Calu3 (cell line): ENCODE results near the gene GTF2H1. TPM values are rescaled to one million over a fixed set of nuclear protein-coding genes. Genes with fewer than 3 reads are reported as not detected.

Experiments
- BruUV-seq: library from RNA; stranded (reverse); fragments of 400-500 nt; replicated peaks from 2 replicates; lab custom pipeline; 2021; lab: Mats Ljungman, UMichigan
- CTCF ChIA-PET: fragments of 300-600 bp; sonication (Branson Sonifier 250); formaldehyde crosslinking; loops from one replicate; lab custom pipeline; 2022; ENCODE audit warnings: antibody characterized with exemption; lab: Charles Lee
- DNase-seq: peaks from one replicate; pipeline ENCODE4 v3.0.0; 2022
- H3K27ac Mint-ChIP-seq: one replicate; pipeline ENCODE4 v1.8.0; 2022; ENCODE audit warnings: mixed read lengths; ENCODE audit not compliant: unreplicated experiment
- H3K27me3 Mint-ChIP-seq: one replicate; pipeline ENCODE4 v1.8.0; 2022; ENCODE audit warnings: mixed read lengths; ENCODE audit not compliant: unreplicated experiment
- H3K36me3 Mint-ChIP-seq: one replicate; pipeline ENCODE4 v1.8.0; 2022; ENCODE audit warnings: mild to moderate bottlenecking, moderate library complexity, mixed read lengths; ENCODE audit not compliant: insufficient read depth, unreplicated experiment
- H3K4me1 Mint-ChIP-seq: one replicate; pipeline ENCODE4 v1.8.0; 2022; ENCODE audit warnings: mild to moderate bottlenecking, low read depth, mixed read lengths; ENCODE audit not compliant: unreplicated experiment
- H3K4me3 Mint-ChIP-seq: one replicate; pipeline ENCODE4 v1.8.0; 2022; ENCODE audit warnings: mild to moderate bottlenecking, low read depth, moderate library complexity, mixed read lengths; ENCODE audit not compliant: unreplicated experiment
- H3K9me3 Mint-ChIP-seq: one replicate; pipeline ENCODE4 v1.8.0; 2022; ENCODE audit warnings: low read depth, mixed read lengths; ENCODE audit not compliant: unreplicated experiment
- CTCF ChIP-seq: fragments of 200-600 bp; IDR thresholded peaks from one replicate; pipeline ENCODE4 v1.8.0; 2022; ENCODE audit warnings: antibody characterized with exemption; ENCODE audit not compliant: unreplicated experiment
- intact Hi-C: fragments of 100-400 bp; cut with micrococcal nuclease; formaldehyde crosslinking; loops from one replicate; pipeline ENCODE4 v1.10.0; 2022; ENCODE audit not compliant: unreplicated experiment
- total RNA-seq: library from RNA; stranded (reverse); gene quantifications from 2 replicates; pipeline ENCODE4 v1.2.3, GENCODE V29; 2022

Gene GTF2H1
- total RNA-seq, 1 experiment from 2014 or later, result 43.0 TPM

- Mint-ChIP-seq H3K4me1 (peaks cover 33% of the 10 kb centered on the region), H3K9me3 (no peaks in the 10 kb centered on the region), H3K4me3 (no peak overlapping the region), H3K27ac (no peak overlapping the region), H3K27me3 (no peaks in the 10 kb centered on the region), H3K36me3 (peaks cover 36% of the 10 kb centered on the region)
- intact Hi-C loops, result loop anchor here (10.0 kb wide), 1 partner anchor 185 kb away; no protein-coding TSS in a partner anchor
- no peak for DNase-seq
- no peak for TF ChIP-seq CTCF
- CTCF ChIA-PET, result no interaction called here
- BruUV-seq, result no TSS peak
Observed at GRCh38 chr11:18309691-18310090, 12.7 kb upstream of the GTF2H1 start.

- no peaks in the 10 kb centered on the region for H3K27me3 Mint-ChIP-seq
- H3K9me3 Mint-ChIP-seq, result no peaks in the 10 kb centered on the region
- peaks cover 37% of the 10 kb centered on the region for H3K36me3 Mint-ChIP-seq
- DNase-seq, result peak; percentile 26
- H3K4me1 Mint-ChIP-seq, result peaks cover 33% of the 10 kb centered on the region
- BruUV-seq, result no TSS peak
- CTCF ChIA-PET, result no interaction called here
- no peak for TF ChIP-seq CTCF
- peak overlapping the region; percentile 74 for H3K27ac Mint-ChIP-seq
- intact Hi-C loops, result loop anchor here (10.0 kb wide), 1 partner anchor 184 kb away; no protein-coding TSS in a partner anchor
- no peak overlapping the region for H3K4me3 Mint-ChIP-seq
Observed at GRCh38 chr11:18310800-18311340, 11.5 kb upstream of the GTF2H1 start.

- no TSS peak for BruUV-seq
- TF ChIP-seq CTCF, result no peak
- H3K27me3 Mint-ChIP-seq, result no peaks in the 10 kb centered on the region
- no peak overlapping the region for H3K4me3 Mint-ChIP-seq
- CTCF ChIA-PET, result interaction anchor here (1.6 kb wide), 1 partner anchor 197 kb away, joined by 3 read pairs; no protein-coding TSS in a partner anchor
- no peak for DNase-seq
- H3K4me1 Mint-ChIP-seq, result peaks cover 33% of the 10 kb centered on the region
- intact Hi-C loops, result loop anchor here (10.0 kb wide), 1 partner anchor 183 kb away; no protein-coding TSS in a partner anchor
- peak overlapping the region; percentile 52 for H3K27ac Mint-ChIP-seq
- peaks cover 35% of the 10 kb centered on the region for H3K36me3 Mint-ChIP-seq
- no peaks in the 10 kb centered on the region for H3K9me3 Mint-ChIP-seq
Observed at GRCh38 chr11:18312012-18312411, 10.4 kb upstream of the GTF2H1 start.

GRCh38 chr11:18312663-18313420 lies 9.5 kb upstream of the GTF2H1 start:
- DNase-seq, result peak; percentile 41
- no peak for TF ChIP-seq CTCF
- Mint-ChIP-seq H3K4me3 (no peak overlapping the region), H3K36me3 (peaks cover 30% of the 10 kb centered on the region), H3K9me3 (no peaks in the 10 kb centered on the region), H3K4me1 (peaks cover 33% of the 10 kb centered on the region), H3K27ac (peak overlapping the region; percentile 52), H3K27me3 (no peaks in the 10 kb centered on the region)
- intact Hi-C loops, result loop anchor here (10.0 kb wide), 1 partner anchor 182 kb away; no protein-coding TSS in a partner anchor
- BruUV-seq, result no TSS peak
- CTCF ChIA-PET, result interaction anchor here (1.0 to 1.6 kb wide), 4 partner anchors 8 to 198 kb away, joined by 3 to 4 read pairs (median 4); partner anchors contain the start of gene HPS5
